ENCODE data around the gene STRN4.

STRN4 gene

DNA sequence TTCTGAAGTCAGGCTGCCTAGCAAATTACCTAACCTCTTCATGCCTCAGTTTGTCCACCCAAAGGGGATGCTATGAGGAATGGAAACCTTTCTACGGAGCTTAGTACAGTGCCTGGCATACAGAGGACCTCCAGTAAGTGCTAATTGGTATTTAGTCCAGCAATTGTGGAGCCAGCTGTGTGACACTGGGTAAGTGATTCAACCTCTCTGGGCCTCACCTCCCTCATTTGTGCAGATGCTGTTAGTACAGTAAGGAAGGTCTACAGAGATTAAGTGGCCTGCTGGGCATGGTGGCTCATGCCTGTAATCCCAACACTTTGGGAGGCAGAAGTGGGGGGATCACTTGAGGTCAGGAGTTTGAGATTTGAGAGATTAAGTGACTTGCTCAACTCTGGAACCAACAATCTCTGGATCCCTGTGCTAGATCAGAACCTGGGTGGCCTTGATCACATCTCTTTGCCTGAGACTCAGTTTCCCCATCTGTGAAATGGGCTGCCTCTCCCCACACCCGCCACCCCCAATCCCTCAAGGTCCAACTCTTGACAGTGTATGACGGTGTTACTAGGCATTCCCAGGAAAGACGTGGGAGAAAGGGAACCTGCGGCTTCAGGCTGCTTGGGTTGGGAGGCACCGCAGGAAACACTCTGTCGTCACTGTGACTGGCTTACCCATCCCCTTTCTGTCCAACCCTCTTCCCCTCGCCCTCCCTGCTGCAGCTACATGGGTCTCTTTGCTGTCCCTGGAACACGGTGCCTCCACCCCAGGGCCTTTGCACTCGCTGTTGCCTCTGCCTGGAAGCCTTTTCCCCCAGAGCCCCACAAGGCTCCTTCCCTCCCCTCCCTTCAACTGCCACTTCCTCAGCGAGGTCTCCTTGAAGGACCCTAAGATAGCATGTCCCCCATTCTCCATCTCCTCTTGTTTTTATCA lies 47.6 kb downstream of the STRN4 start:
- no peak for ATAC-seq
- TF ChIP-seq ZNF565 (CRISPR knock-in tag; conservative IDR thresholded peaks at IDR 0.05; ENCODE audit: low read depth) (no peak), ISL1 (CRISPR knock-in tag; IDR thresholded peaks at IDR 0.05) (no peak), RARB (CRISPR knock-in tag; IDR thresholded peaks at IDR 0.05) (no peak), ARNTL (CRISPR knock-in tag; IDR thresholded peaks at IDR 0.05; ENCODE audit: borderline replicate concordance, low read depth) (no peak), PPARA (CRISPR knock-in tag; IDR thresholded peaks at IDR 0.05; ENCODE audit: borderline replicate concordance) (no peak), CSDC2 (CRISPR knock-in tag; IDR thresholded peaks at IDR 0.05) (no peak), ZC3H10 (CRISPR knock-in tag; IDR thresholded peaks at IDR 0.05) (no peak)
- TF ChIP-seq, protein P1, sequence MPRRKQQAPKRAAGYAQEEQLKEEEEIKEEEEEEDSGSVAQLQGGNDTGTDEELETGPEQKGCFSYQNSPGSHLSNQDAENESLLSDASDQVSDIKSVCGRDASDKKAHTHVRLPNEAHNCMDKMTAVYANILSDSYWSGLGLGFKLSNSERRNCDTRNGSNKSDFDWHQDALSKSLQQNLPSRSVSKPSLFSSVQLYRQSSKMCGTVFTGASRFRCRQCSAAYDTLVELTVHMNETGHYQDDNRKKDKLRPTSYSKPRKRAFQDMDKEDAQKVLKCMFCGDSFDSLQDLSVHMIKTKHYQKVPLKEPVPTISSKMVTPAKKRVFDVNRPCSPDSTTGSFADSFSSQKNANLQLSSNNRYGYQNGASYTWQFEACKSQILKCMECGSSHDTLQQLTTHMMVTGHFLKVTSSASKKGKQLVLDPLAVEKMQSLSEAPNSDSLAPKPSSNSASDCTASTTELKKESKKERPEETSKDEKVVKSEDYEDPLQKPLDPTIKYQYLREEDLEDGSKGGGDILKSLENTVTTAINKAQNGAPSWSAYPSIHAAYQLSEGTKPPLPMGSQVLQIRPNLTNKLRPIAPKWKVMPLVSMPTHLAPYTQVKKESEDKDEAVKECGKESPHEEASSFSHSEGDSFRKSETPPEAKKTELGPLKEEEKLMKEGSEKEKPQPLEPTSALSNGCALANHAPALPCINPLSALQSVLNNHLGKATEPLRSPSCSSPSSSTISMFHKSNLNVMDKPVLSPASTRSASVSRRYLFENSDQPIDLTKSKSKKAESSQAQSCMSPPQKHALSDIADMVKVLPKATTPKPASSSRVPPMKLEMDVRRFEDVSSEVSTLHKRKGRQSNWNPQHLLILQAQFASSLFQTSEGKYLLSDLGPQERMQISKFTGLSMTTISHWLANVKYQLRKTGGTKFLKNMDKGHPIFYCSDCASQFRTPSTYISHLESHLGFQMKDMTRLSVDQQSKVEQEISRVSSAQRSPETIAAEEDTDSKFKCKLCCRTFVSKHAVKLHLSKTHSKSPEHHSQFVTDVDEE (CRISPR knock-in tag; IDR thresholded peaks at IDR 0.05) = no peak
- TF ChIP-seq, protein P2, sequence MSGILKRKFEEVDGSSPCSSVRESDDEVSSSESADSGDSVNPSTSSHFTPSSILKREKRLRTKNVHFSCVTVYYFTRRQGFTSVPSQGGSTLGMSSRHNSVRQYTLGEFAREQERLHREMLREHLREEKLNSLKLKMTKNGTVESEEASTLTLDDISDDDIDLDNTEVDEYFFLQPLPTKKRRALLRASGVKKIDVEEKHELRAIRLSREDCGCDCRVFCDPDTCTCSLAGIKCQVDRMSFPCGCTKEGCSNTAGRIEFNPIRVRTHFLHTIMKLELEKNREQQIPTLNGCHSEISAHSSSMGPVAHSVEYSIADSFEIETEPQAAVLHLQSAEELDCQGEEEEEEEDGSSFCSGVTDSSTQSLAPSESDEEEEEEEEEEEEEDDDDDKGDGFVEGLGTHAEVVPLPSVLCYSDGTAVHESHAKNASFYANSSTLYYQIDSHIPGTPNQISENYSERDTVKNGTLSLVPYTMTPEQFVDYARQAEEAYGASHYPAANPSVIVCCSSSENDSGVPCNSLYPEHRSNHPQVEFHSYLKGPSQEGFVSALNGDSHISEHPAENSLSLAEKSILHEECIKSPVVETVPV (CRISPR knock-in tag; IDR thresholded peaks at IDR 0.05) = no peak

DNA sequence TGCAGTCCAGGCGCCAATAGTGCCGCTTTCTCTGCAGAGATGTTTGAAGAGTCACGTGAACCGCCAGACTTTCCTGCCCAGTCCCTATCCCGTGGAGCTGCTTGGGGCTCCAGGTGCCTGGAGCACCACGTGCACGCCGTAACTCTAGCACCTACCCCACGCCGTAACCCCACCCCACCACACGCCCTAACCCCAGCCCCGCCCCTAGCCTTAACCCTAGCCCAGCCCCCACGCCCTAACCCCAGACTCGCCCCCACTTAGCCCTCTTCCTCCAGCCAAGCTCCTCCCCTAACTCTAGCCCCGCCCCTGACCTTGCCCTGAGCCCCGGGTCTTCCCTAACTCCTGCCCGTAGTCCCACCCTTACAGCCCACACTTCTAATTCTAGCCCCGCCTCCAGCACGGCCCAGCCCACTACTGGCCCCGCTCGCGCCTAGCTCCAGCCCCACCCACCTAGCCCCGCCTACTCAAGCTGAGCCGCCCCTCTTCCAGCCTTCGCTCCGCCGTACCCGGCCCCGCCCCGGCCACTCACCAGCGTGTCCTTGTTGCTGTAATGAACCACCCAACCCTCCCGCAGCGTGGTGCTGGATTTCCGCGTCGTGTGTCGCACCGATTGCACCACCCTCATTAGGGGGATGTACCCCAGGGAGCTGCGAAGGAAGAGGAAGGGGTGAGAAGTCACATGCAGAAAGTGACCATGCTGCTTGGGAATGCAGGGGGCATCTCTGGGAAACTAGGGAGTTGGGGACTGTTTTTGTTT lies 48.9 kb downstream of the STRN4 start:
- peak; percentile 41; the same call in 2 of the 3 replicates for ATAC-seq
- TF ChIP-seq ESRRG (CRISPR knock-in tag; IDR thresholded peaks at IDR 0.05) (no peak), OSR1 (CRISPR knock-in tag; IDR thresholded peaks at IDR 0.05) (no peak), GLIS3 (CRISPR knock-in tag; IDR thresholded peaks at IDR 0.05) (no peak), ARNTL (CRISPR knock-in tag; IDR thresholded peaks at IDR 0.05; ENCODE audit: borderline replicate concordance, low read depth) (no peak), CSDC2 (CRISPR knock-in tag; IDR thresholded peaks at IDR 0.05) (no peak), RARB (CRISPR knock-in tag; IDR thresholded peaks at IDR 0.05) (no peak), ZFP3 (CRISPR knock-in tag; IDR thresholded peaks at IDR 0.05) (no peak), ISL1 (CRISPR knock-in tag; IDR thresholded peaks at IDR 0.05) (no peak), ZNF8 (CRISPR knock-in tag; IDR thresholded peaks at IDR 0.05) (no peak), TOX (CRISPR knock-in tag; IDR thresholded peaks at IDR 0.05; ENCODE audit: borderline replicate concordance) (no peak), ZC3H10 (CRISPR knock-in tag; IDR thresholded peaks at IDR 0.05) (no peak), SNAI2 (CRISPR knock-in tag; IDR thresholded peaks at IDR 0.05) (no peak), ZNF70 (CRISPR knock-in tag; IDR thresholded peaks at IDR 0.05) (no peak)
- TF ChIP-seq, protein P1 (CRISPR knock-in tag; IDR thresholded peaks at IDR 0.05) = no peak
- TF ChIP-seq, protein P2 (CRISPR knock-in tag; IDR thresholded peaks at IDR 0.05) = no peak
- TF ChIP-seq, protein P3, sequence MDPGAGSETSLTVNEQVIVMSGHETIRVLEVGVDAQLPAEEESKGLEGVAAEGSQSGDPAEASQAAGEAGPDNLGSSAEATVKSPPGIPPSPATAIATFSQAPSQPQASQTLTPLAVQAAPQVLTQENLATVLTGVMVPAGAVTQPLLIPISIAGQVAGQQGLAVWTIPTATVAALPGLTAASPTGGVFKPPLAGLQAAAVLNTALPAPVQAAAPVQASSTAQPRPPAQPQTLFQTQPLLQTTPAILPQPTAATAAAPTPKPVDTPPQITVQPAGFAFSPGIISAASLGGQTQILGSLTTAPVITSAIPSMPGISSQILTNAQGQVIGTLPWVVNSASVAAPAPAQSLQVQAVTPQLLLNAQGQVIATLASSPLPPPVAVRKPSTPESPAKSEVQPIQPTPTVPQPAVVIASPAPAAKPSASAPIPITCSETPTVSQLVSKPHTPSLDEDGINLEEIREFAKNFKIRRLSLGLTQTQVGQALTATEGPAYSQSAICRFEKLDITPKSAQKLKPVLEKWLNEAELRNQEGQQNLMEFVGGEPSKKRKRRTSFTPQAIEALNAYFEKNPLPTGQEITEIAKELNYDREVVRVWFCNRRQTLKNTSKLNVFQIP (CRISPR knock-in tag; IDR thresholded peaks at IDR 0.05; ENCODE audit: borderline replicate concordance, low read depth) = no peak
- TF ChIP-seq, protein P4, sequence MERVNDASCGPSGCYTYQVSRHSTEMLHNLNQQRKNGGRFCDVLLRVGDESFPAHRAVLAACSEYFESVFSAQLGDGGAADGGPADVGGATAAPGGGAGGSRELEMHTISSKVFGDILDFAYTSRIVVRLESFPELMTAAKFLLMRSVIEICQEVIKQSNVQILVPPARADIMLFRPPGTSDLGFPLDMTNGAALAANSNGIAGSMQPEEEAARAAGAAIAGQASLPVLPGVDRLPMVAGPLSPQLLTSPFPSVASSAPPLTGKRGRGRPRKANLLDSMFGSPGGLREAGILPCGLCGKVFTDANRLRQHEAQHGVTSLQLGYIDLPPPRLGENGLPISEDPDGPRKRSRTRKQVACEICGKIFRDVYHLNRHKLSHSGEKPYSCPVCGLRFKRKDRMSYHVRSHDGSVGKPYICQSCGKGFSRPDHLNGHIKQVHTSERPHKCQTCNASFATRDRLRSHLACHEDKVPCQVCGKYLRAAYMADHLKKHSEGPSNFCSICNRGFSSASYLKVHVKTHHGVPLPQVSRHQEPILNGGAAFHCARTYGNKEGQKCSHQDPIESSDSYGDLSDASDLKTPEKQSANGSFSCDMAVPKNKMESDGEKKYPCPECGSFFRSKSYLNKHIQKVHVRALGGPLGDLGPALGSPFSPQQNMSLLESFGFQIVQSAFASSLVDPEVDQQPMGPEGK (CRISPR knock-in tag; IDR thresholded peaks at IDR 0.05; ENCODE audit: borderline replicate concordance) = no peak
- TF ChIP-seq, protein P5, sequence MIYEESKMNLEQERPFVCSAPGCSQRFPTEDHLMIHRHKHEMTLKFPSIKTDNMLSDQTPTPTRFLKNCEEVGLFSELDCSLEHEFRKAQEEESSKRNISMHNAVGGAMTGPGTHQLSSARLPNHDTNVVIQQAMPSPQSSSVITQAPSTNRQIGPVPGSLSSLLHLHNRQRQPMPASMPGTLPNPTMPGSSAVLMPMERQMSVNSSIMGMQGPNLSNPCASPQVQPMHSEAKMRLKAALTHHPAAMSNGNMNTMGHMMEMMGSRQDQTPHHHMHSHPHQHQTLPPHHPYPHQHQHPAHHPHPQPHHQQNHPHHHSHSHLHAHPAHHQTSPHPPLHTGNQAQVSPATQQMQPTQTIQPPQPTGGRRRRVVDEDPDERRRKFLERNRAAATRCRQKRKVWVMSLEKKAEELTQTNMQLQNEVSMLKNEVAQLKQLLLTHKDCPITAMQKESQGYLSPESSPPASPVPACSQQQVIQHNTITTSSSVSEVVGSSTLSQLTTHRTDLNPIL (CRISPR knock-in tag; IDR thresholded peaks at IDR 0.05; ENCODE audit: low read depth) = no peak

All from SK-N-SH treated with all-trans-retinoic acid at 6 μM for 48 hours (cell line).